Activated CD8-positive, alpha-beta T cell treated with anti-CD3 and anti-CD28 coated beads for 36 hours (primary cell): ENCODE results near the gene SMG7. TPM values are rescaled to one million over a fixed set of nuclear protein-coding genes. Genes with fewer than 3 reads are reported as not detected.

Source experiments
- ATAC-seq: fragments of 200-7000 bp; cut with Tn5 transposase; one replicate; pipeline ENCODE4 v1.10.0; 2021; ENCODE audit warnings: mild to moderate bottlenecking, moderate library complexity
- CTCF ChIA-PET: fragments of 350-600 bp; sonication (Branson Sonifier 250); formaldehyde crosslinking; loops from one replicate; lab custom pipeline; 2021; ENCODE audit warnings: antibody characterized with exemption; lab: Charles Lee
- POLR2A ChIA-PET: fragments of 350-600 bp; sonication (Branson Sonifier 250); formaldehyde crosslinking; loops from one replicate; lab custom pipeline; 2021; ENCODE audit warnings: antibody characterized with exemption; lab: Charles Lee
- DNase-seq: peaks from one replicate; pipeline ENCODE4 v3.0.0-alpha.2; 2020
- H3K27ac Mint-ChIP-seq: one replicate; pipeline ENCODE4 v1.8.0; 2021; ENCODE audit warnings: mild to moderate bottlenecking, mixed read lengths
- H3K27me3 Mint-ChIP-seq: one replicate; pipeline ENCODE4 v1.8.0; 2021; ENCODE audit warnings: mixed read lengths
- H3K36me3 Mint-ChIP-seq: one replicate; pipeline ENCODE4 v1.8.0; 2021; ENCODE audit warnings: low read depth, mixed read lengths
- H3K4me1 Mint-ChIP-seq: one replicate; pipeline ENCODE4 v1.8.0; 2021; ENCODE audit warnings: low read depth, mixed read lengths
- H3K4me3 Mint-ChIP-seq: one replicate; pipeline ENCODE4 v1.8.0; 2021; ENCODE audit warnings: mild to moderate bottlenecking, moderate library complexity, mixed read lengths
- H3K9me3 Mint-ChIP-seq: one replicate; pipeline ENCODE4 v1.8.0; 2021; ENCODE audit warnings: mixed read lengths
- CTCF ChIP-seq: fragments of 200-600 bp; IDR thresholded peaks from one replicate; pipeline ENCODE4 v1.8.0; 2022; ENCODE audit warnings: antibody characterized with exemption, mild to moderate bottlenecking
- intact Hi-C: fragments of 100-400 bp; cut with micrococcal nuclease; formaldehyde crosslinking; loops from one replicate; pipeline ENCODE4 v1.10.0; 2022
- total RNA-seq, 2 experiments: library from RNA; stranded (reverse); gene quantifications; one replicate each; pipeline ENCODE4 v1.2.3, GENCODE V29; 2021

The SMG7 gene
- total RNA-seq, 2 experiments from 2014 or later = 59.2 to 59.5 TPM

GRCh38 chr1:183559061-183559460 lies 86.8 kb downstream of the SMG7 start:
- ChIA-PET POLR2A (no interaction called here), CTCF (interaction anchor here (0.7 kb wide), 1 partner anchor 10 kb away, joined by 3 read pairs; no protein-coding TSS in a partner anchor)
- Mint-ChIP-seq H3K4me3 (no peak overlapping the region), H3K9me3 (no peaks in the 10 kb centered on the region), H3K27ac (no peak overlapping the region), H3K4me1 (no peaks in the 10 kb centered on the region), H3K27me3 (no peaks in the 10 kb centered on the region), H3K36me3 (peaks cover 3% of the 10 kb centered on the region)
- ATAC-seq (no peak), DNase-seq (no peak)
- no peak for TF ChIP-seq CTCF
- intact Hi-C loops = no loop called here

- no peak overlapping the region for H3K4me3 Mint-ChIP-seq
- H3K36me3 Mint-ChIP-seq = peaks cover under 1% of the 10 kb centered on the region
- intact Hi-C loops = no loop called here
- H3K9me3 Mint-ChIP-seq = no peaks in the 10 kb centered on the region
- peaks cover 6% of the 10 kb centered on the region for H3K4me1 Mint-ChIP-seq
- H3K27ac Mint-ChIP-seq = no peak overlapping the region
- POLR2A ChIA-PET = interaction anchor here (0.6 to 0.7 kb wide), 3 partner anchors 17 to 660 kb away, joined by 3 read pairs; no protein-coding TSS in a partner anchor
- ATAC-seq (no peak), DNase-seq (no peak)
- H3K27me3 Mint-ChIP-seq = no peaks in the 10 kb centered on the region
- no peak for TF ChIP-seq CTCF
- CTCF ChIA-PET = interaction anchor here (1.7 kb wide), 1 partner anchor 15 kb away, joined by 4 read pairs; no protein-coding TSS in a partner anchor
These were observed 90.4 kb downstream of the SMG7 start for GRCh38 chr1:183562701-183563100.

GRCh38 chr1:183565261-183565660 lies 93.0 kb downstream of the SMG7 start:
- intact Hi-C loops = no loop called here
- peaks cover 23% of the 10 kb centered on the region for H3K4me1 Mint-ChIP-seq
- no peaks in the 10 kb centered on the region for H3K27me3 Mint-ChIP-seq
- POLR2A ChIA-PET = interaction anchor here (1.0 kb wide), 1 partner anchor 10 kb away, joined by 3 read pairs; no protein-coding TSS in a partner anchor
- no peak for ATAC-seq
- no peak overlapping the region for H3K4me3 Mint-ChIP-seq
- CTCF ChIA-PET = interaction anchor here (1.1 to 1.5 kb wide), 2 partner anchors 13 to 26 kb away, joined by 3 to 4 read pairs; no protein-coding TSS in a partner anchor
- H3K36me3 Mint-ChIP-seq = no peaks in the 10 kb centered on the region
- no peak for TF ChIP-seq CTCF
- no peaks in the 10 kb centered on the region for H3K9me3 Mint-ChIP-seq
- H3K27ac Mint-ChIP-seq = no peak overlapping the region
- DNase-seq = no peak

GRCh38 chr1:183566026-183566425 lies 93.7 kb downstream of the SMG7 start:
- CTCF ChIA-PET = interaction anchor here (0.8 to 1.5 kb wide), 3 partner anchors 13 to 119 kb away, joined by 3 to 4 read pairs (median 4); no protein-coding TSS in a partner anchor
- intact Hi-C loops = no loop called here
- Mint-ChIP-seq H3K4me1 (peaks cover 23% of the 10 kb centered on the region), H3K27me3 (no peaks in the 10 kb centered on the region), H3K27ac (no peak overlapping the region), H3K4me3 (no peak overlapping the region), H3K9me3 (no peaks in the 10 kb centered on the region), H3K36me3 (no peaks in the 10 kb centered on the region)
- no peak for TF ChIP-seq CTCF
- ATAC-seq = no peak
- POLR2A ChIA-PET = interaction anchor here (0.8 to 3.7 kb wide), 3 partner anchors 10 to 39 kb away, joined by 3 to 19 read pairs (median 4); partner anchors contain the start of gene NCF2
- DNase-seq = no peak

- DNase-seq = peak; percentile 42
- CTCF ChIA-PET = interaction anchor here (1.2 to 1.6 kb wide), 3 partner anchors 14 to 88 kb away, joined by 4 to 5 read pairs (median 4); no protein-coding TSS in a partner anchor
- no peak overlapping the region for H3K27ac Mint-ChIP-seq
These were observed 95.3 kb downstream of the SMG7 start for GRCh38 chr1:183567584-183567983.

More at GRCh38 chr1:183567584-183567983, 95.3 kb downstream of the SMG7 start:
- peak; percentile 47 for ATAC-seq
- POLR2A ChIA-PET = interaction anchor here (3.7 kb wide), 1 partner anchor 22 kb away, joined by 19 read pairs; the partner anchor contains the start of gene NCF2
- H3K27me3 Mint-ChIP-seq = no peaks in the 10 kb centered on the region
- H3K36me3 Mint-ChIP-seq = no peaks in the 10 kb centered on the region
- intact Hi-C loops = no loop called here
- no peak overlapping the region for H3K4me3 Mint-ChIP-seq
- peaks cover 23% of the 10 kb centered on the region for H3K4me1 Mint-ChIP-seq
- H3K9me3 Mint-ChIP-seq = no peaks in the 10 kb centered on the region
- TF ChIP-seq CTCF = no peak
